ENCODE data around the gene SLC15A4.

GRCh38 chr12:128811806-128812205, 12.0 kb downstream of the SLC15A4 start:
- TF ChIP-seq CTCF (IDR thresholded peaks at IDR 0.05) = no peak
- TF ChIP-seq POLR2A (IDR thresholded peaks at IDR 0.05) = no peak

All from Peyer's patch (tissue), 4 donors.